GM18499 (cell line): ENCODE results near the gene EIPR1.
A peak's percentile ranks its signal among the peaks of the same experiment; 100 is the strongest.

Experiments used
- ATAC-seq: cut with Tn5 transposase; IDR thresholded peaks from one replicate; pipeline ENCODE4 v1.9.1; 2021; ENCODE audit warnings: moderate number of reproducible peaks; ENCODE audit not compliant: insufficient read depth, unreplicated experiment

The EIPR1 gene

GRCh38 chr2:3309496-3310355 is 67.9 kb downstream of the EIPR1 start:
- ATAC-seq = no peak

- ATAC-seq = no peak
Measured at GRCh38 chr2:3307901-3308300, 69.7 kb downstream of the EIPR1 start.

GRCh38 chr2:3307236-3307635 is 70.4 kb downstream of the EIPR1 start:
- no peak for ATAC-seq

GRCh38 chr2:3305952-3306351 is 71.7 kb downstream of the EIPR1 start:
- ATAC-seq = no peak

- no peak for ATAC-seq
Measured at GRCh38 chr2:3305431-3305830, 72.2 kb downstream of the EIPR1 start.

- peak; percentile 93 for ATAC-seq
Measured at GRCh38 chr2:3303583-3304406, 73.8 kb downstream of the EIPR1 start.

GRCh38 chr2:3302751-3303582 is 74.7 kb downstream of the EIPR1 start:
- ATAC-seq = no peak

GRCh38 chr2:3302421-3302750 is 75.2 kb downstream of the EIPR1 start:
- ATAC-seq = no peak

GRCh38 chr2:3301001-3301400 is 76.6 kb downstream of the EIPR1 start:
- ATAC-seq = no peak

- no peak for ATAC-seq
Measured at GRCh38 chr2:3300224-3300995, 77.2 kb downstream of the EIPR1 start.

GRCh38 chr2:3299703-3300102 is 77.9 kb downstream of the EIPR1 start:
- ATAC-seq = no peak

GRCh38 chr2:3299130-3299529 is 78.5 kb downstream of the EIPR1 start:
- no peak for ATAC-seq

GRCh38 chr2:3298191-3298590 is 79.4 kb downstream of the EIPR1 start:
- no peak for ATAC-seq

GRCh38 chr2:3297523-3297922 is 80.1 kb downstream of the EIPR1 start:
- ATAC-seq = no peak

- ATAC-seq = no peak
Measured at GRCh38 chr2:3296182-3296972, 81.2 kb downstream of the EIPR1 start.

- no peak for ATAC-seq
Measured at GRCh38 chr2:3294493-3294892, 83.1 kb downstream of the EIPR1 start.

GRCh38 chr2:3294069-3294468 is 83.5 kb downstream of the EIPR1 start:
- ATAC-seq = no peak

GRCh38 chr2:3293221-3293620 is 84.4 kb downstream of the EIPR1 start:
- ATAC-seq = no peak

- no peak for ATAC-seq
Measured at GRCh38 chr2:3292416-3292815, 85.2 kb downstream of the EIPR1 start.
